HEK293 (cell line): ENCODE measurements around the gene DCANP1.

Experiments
- CTCF ChIA-PET: fragments of 350-600 bp; formaldehyde crosslinking; extraction: SDS; loops from one replicate; lab custom pipeline; 2021; ENCODE audit warnings: antibody characterized with exemption; lab: Yijun Ruan, JAX
- POLR2A ChIA-PET: fragments of 300-600 bp; formaldehyde crosslinking; extraction: SDS; loops from one replicate; lab custom pipeline; 2020; ENCODE audit warnings: antibody characterized with exemption, inconsistent platforms; lab: Yijun Ruan, JAX
- H3K27ac ChIP-seq: fragments of 200-500 bp; sonication (Bioruptor generic); 2 replicates; pipeline ENCODE4 v1.5.1; 2014; ENCODE audit warnings: low read depth, low read length, control low read depth, inconsistent platforms; ENCODE audit errors: extremely low read depth
- H3K36me3 ChIP-seq, 2 experiments: fragments of 200-500 bp in 1 of 2; sonication (Bioruptor generic) in 1 of 2; 1 replicate in 1 of 2; 2 replicates in 1 of 2; pipeline ENCODE4 v1.5.1; 2014 to 2017; ENCODE audit warnings: inconsistent platforms in 2 of 2, low read length in 2 of 2; ENCODE audit not compliant: control insufficient read depth in 2 of 2, insufficient read depth in 1 of 2
- H3K4me1 ChIP-seq: fragments of 200-500 bp; sonication (Bioruptor generic); 2 replicates; pipeline ENCODE4 v1.5.1; 2014; ENCODE audit warnings: mild to moderate bottlenecking, low read length, inconsistent platforms; ENCODE audit not compliant: control insufficient read depth, insufficient read depth
- H3K4me3 ChIP-seq: 2 replicates; pipeline ENCODE4 v1.5.1; 2011; ENCODE audit warnings: low read depth, mild to moderate bottlenecking, control low read depth, low read length, moderate library complexity
- H3K9me3 ChIP-seq: fragments of 200-500 bp; sonication (Bioruptor generic); 2 replicates; pipeline ENCODE4 v1.5.1; 2014; ENCODE audit warnings: low read depth, low read length, inconsistent platforms; ENCODE audit not compliant: control insufficient read depth, insufficient read depth
- PRDM6 ChIP-seq: fragments of 450-650 bp; formaldehyde crosslinking; IDR thresholded peaks from 2 replicates; pipeline ENCODE4 v1.5.1; 2017; ENCODE audit warnings: missing biosample characterization, missing genetic modification characterization
- TRIM28 ChIP-seq: IDR thresholded peaks from 2 replicates; pipeline ENCODE4 v1.6.1; 2011; ENCODE audit warnings: low read length, control low read depth, borderline replicate concordance
- ZNF18 ChIP-seq: fragments of 450-650 bp; formaldehyde crosslinking; IDR thresholded peaks from 2 replicates; pipeline ENCODE4 v1.5.1; 2016; ENCODE audit warnings: missing biosample characterization, missing genetic modification characterization
- ZNF202 ChIP-seq: fragments of 450-650 bp; formaldehyde crosslinking; IDR thresholded peaks from 2 replicates; pipeline ENCODE4 v1.5.1; 2016; ENCODE audit warnings: missing biosample characterization, missing genetic modification characterization, borderline replicate concordance
- ZNF248 ChIP-seq: fragments of 450-650 bp; formaldehyde crosslinking; IDR thresholded peaks from 2 replicates; pipeline ENCODE4 v1.5.1; 2017; ENCODE audit warnings: missing biosample characterization, missing genetic modification characterization
- ZNF302 ChIP-seq: fragments of 450-650 bp; formaldehyde crosslinking; IDR thresholded peaks from 2 replicates; pipeline ENCODE4 v1.5.1; 2016; ENCODE audit warnings: missing biosample characterization, missing genetic modification characterization, low read depth
- ZNF398 ChIP-seq: fragments of 450-650 bp; formaldehyde crosslinking; IDR thresholded peaks from 2 replicates; pipeline ENCODE4 v1.5.1; 2017; ENCODE audit warnings: missing biosample characterization, missing genetic modification characterization
- ZNF473 ChIP-seq: fragments of 450-650 bp; formaldehyde crosslinking; IDR thresholded peaks from 2 replicates; pipeline ENCODE4 v1.5.1; 2017; ENCODE audit warnings: missing biosample characterization, missing genetic modification characterization
- ZNF530 ChIP-seq: fragments of 450-650 bp; formaldehyde crosslinking; IDR thresholded peaks from 2 replicates; pipeline ENCODE4 v1.5.1; 2016; ENCODE audit warnings: low read depth, missing biosample characterization, missing genetic modification characterization
- ZNF658 ChIP-seq: fragments of 450-650 bp; formaldehyde crosslinking; IDR thresholded peaks from 2 replicates; pipeline ENCODE4; 2016; ENCODE audit warnings: missing biosample characterization, missing genetic modification characterization
- ZNF670 ChIP-seq: fragments of 450-650 bp; formaldehyde crosslinking; IDR thresholded peaks from 2 replicates; pipeline ENCODE4 v1.5.1; 2016; ENCODE audit warnings: missing biosample characterization, missing genetic modification characterization, low read depth
- ZNF677 ChIP-seq: fragments of 450-650 bp; IDR thresholded peaks from 2 replicates; pipeline ENCODE4 v1.5.0; 2018; ENCODE audit warnings: missing biosample characterization, mild to moderate bottlenecking, missing genetic modification characterization, moderate library complexity
- ZNF701 ChIP-seq: fragments of 450-650 bp; formaldehyde crosslinking; IDR thresholded peaks from 2 replicates; pipeline ENCODE4 v1.5.1; 2016; ENCODE audit warnings: missing biosample characterization, missing genetic modification characterization
- ZNF776 ChIP-seq: fragments of 450-650 bp; formaldehyde crosslinking; IDR thresholded peaks from 2 replicates; pipeline ENCODE4 v1.5.0; 2017; ENCODE audit warnings: missing biosample characterization, missing genetic modification characterization, borderline replicate concordance
- ZNF777 ChIP-seq: fragments of 450-650 bp; formaldehyde crosslinking; IDR thresholded peaks from 2 replicates; pipeline ENCODE4 v1.5.1; 2017; ENCODE audit warnings: missing biosample characterization, missing genetic modification characterization, borderline replicate concordance

The DCANP1 gene

GRCh38 chr5:135460246-135461033 lies 13.3 kb upstream of the DCANP1 start:
- ChIA-PET CTCF (interaction anchor here (0.6 to 14.5 kb wide), 11 partner anchors 12 to 368 kb away, joined by 3 to 853 read pairs (median 14); no protein-coding TSS in a partner anchor), POLR2A (no interaction called here)
- no peak overlapping the region for H3K27ac ChIP-seq
- no peaks in the 10 kb centered on the region for H3K9me3 ChIP-seq
- no peak for TF ChIP-seq PRDM6
- TF ChIP-seq ZNF777, result no peak
- no peak for TF ChIP-seq ZNF473
- H3K4me1 ChIP-seq, result no peaks in the 10 kb centered on the region
- H3K36me3 ChIP-seq, result no peaks in the 10 kb centered on the region
- H3K4me3 ChIP-seq, result no peak overlapping the region

GRCh38 chr5:135458921-135459331 lies 11.8 kb upstream of the DCANP1 start:
- Histone ChIP-seq H3K4me3 (no peak overlapping the region), H3K36me3 (no peaks in the 10 kb centered on the region), H3K9me3 (no peaks in the 10 kb centered on the region), H3K27ac (no peak overlapping the region), H3K4me1 (no peaks in the 10 kb centered on the region)
- CTCF ChIA-PET, result interaction anchor here (0.9 to 14.5 kb wide), 13 partner anchors 11 to 433 kb away, joined by 3 to 853 read pairs (median 13); partner anchors contain the start of genes DCANP1 and SLC25A48
- TF ChIP-seq ZNF18 (tag by site-specific recombination), result no peak
- no peak for TF ChIP-seq ZNF302 (tag by site-specific recombination)
- TF ChIP-seq ZNF658 (tag by site-specific recombination), result no peak
- TF ChIP-seq ZNF530, result no peak
- TF ChIP-seq ZNF398, result no peak
- no peak for TF ChIP-seq ZNF248 (tag by site-specific recombination)
- POLR2A ChIA-PET, result no interaction called here

- ChIA-PET POLR2A (no interaction called here), CTCF (interaction anchor here (0.6 to 14.5 kb wide), 42 partner anchors 8 to 445 kb away, joined by 3 to 853 read pairs (median 4); partner anchors contain the start of genes DCANP1 and SLC25A48)
- TF ChIP-seq ZNF701 (tag by site-specific recombination), result no peak
- TF ChIP-seq ZNF670 (tag by site-specific recombination), result no peak
- no peak for TF ChIP-seq ZNF202
- no peak for TF ChIP-seq ZNF677 (tag by site-specific recombination)
- no peak for TF ChIP-seq ZNF776
- TF ChIP-seq TRIM28, result no peak
- no peak overlapping the region for H3K27ac ChIP-seq
- no peak overlapping the region for H3K4me3 ChIP-seq
- H3K4me1 ChIP-seq, result no peaks in the 10 kb centered on the region
- no peaks in the 10 kb centered on the region for H3K36me3 ChIP-seq
- H3K9me3 ChIP-seq, result no peaks in the 10 kb centered on the region
These were observed 11.2 kb upstream of the DCANP1 start for GRCh38 chr5:135458356-135458755.
